BE2C (cell line): ENCODE data around the gene WWP2.
"Not testable (repeated sequence)": the region's sequence is repeated elsewhere in the genome, so short reads cannot be mapped to it uniquely, and the experiment has no call there.

Experiments
- DNase-seq: peaks from one replicate; pipeline ENCODE4 v3.0.0-alpha.2; 2020
- H3K27me3 ChIP-seq: fragments of 250-450 bp; sonication (Bioruptor Pico); 2 replicates; pipeline ENCODE4 v1.5.1; 2020; ENCODE audit warnings: mild to moderate bottlenecking
- H3K36me3 ChIP-seq: fragments of 250-450 bp; sonication (Bioruptor Pico); 2 replicates; pipeline ENCODE4 v1.5.1; 2020; ENCODE audit warnings: mild to moderate bottlenecking
- H3K4me1 ChIP-seq: fragments of 250-450 bp; sonication (Bioruptor Pico); 2 replicates; pipeline ENCODE4 v1.5.1; 2020
- H3K4me3 ChIP-seq: 2 replicates; pipeline ENCODE4 v1.5.1; 2011; ENCODE audit warnings: low read depth, low read length
- H3K9me3 ChIP-seq: fragments of 250-450 bp; sonication (Bioruptor Pico); 2 replicates; pipeline ENCODE4 v1.5.1; 2020
- CTCF ChIP-seq: IDR thresholded peaks from 2 replicates; pipeline ENCODE4 v1.5.1; 2012; ENCODE audit warnings: mild to moderate bottlenecking, low read depth, low read length

Gene WWP2

GRCh38 chr16:69798466-69798865 is 36.3 kb downstream of the WWP2 start:
- Histone ChIP-seq H3K4me1 (no peaks in the 10 kb centered on the region), H3K36me3 (no peaks in the 10 kb centered on the region)
- peak; percentile 16 for DNase-seq

DNA sequence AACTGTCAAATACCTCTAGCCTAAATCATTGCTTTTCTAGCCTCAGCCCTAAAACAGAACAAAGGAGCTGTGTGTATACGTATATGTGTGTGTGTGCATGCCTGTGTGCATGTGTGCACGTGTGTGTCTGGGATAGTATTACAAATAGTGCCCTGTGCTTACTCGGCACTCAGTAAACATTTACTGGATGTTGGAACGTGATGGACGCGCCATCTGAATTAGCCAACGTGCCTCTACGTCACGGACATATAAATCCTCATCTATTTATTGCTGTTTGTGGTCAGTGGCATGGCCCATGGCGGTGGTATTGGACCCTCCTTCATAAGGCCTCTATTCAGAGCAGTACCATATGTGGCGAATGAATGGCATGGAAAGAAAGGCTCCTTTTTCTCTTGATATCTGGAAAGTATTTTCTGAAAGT is 37.5 kb downstream of the WWP2 start:
- TF ChIP-seq CTCF, result no peak
- H3K27me3 ChIP-seq, result no peaks in the 10 kb centered on the region
- DNase-seq, result no peak
- no peaks in the 10 kb centered on the region for H3K9me3 ChIP-seq
- H3K36me3 ChIP-seq, result no peaks in the 10 kb centered on the region
- no peaks in the 10 kb centered on the region for H3K4me1 ChIP-seq
- H3K4me3 ChIP-seq, result no peak overlapping the region

More at GRCh38 chr16:69798466-69798865, 36.3 kb downstream of the WWP2 start:
- TF ChIP-seq CTCF, result peak; percentile 54
- H3K27me3 ChIP-seq, result no peaks in the 10 kb centered on the region
- no peaks in the 10 kb centered on the region for H3K9me3 ChIP-seq
- H3K4me3 ChIP-seq, result no peak overlapping the region

DNA sequence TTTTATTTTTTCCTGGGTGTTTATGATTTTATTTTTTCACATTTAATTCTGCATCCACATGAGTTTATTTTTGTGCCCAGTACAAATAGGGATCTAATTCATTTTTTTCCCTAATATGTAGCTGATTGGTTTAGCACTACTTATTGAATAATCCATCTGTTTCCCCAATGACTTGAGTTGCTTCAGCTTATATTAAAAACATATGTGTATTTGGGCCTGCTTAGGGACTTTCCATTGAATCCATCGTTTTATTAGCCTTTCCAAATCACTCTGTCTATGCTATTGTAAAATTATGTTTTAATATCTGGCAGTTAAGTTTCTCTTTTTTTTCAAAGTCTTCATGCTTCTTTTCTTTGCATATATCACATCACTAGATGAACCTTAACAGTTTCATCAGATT is 42.2 kb downstream of the WWP2 start:
- no peak overlapping the region for H3K4me3 ChIP-seq
- no peaks in the 10 kb centered on the region; the same call in 1 of the 2 replicates for H3K4me1 ChIP-seq
- no peak for TF ChIP-seq CTCF
- H3K36me3 ChIP-seq, result no peaks in the 10 kb centered on the region
- DNase-seq, result no peak
- H3K9me3 ChIP-seq, result no peaks in the 10 kb centered on the region
- no peaks in the 10 kb centered on the region for H3K27me3 ChIP-seq

- H3K4me1 ChIP-seq, result not testable (repeated sequence)
Measured at GRCh38 chr16:69806776-69807175, 44.6 kb downstream of the WWP2 start.

GRCh38 chr16:69812688-69813014 is 50.5 kb downstream of the WWP2 start:
- no peaks in the 10 kb centered on the region; the same call in 1 of the 2 replicates for H3K4me1 ChIP-seq
- no peak for TF ChIP-seq CTCF
- no peak for DNase-seq
- no peaks in the 10 kb centered on the region for H3K9me3 ChIP-seq
- H3K27me3 ChIP-seq, result no peaks in the 10 kb centered on the region
- no peaks in the 10 kb centered on the region for H3K36me3 ChIP-seq
- H3K4me3 ChIP-seq, result no peak overlapping the region

More at GRCh38 chr16:69806776-69807175, 44.6 kb downstream of the WWP2 start:
- not testable (repeated sequence) for DNase-seq, H3K27me3 ChIP-seq, H3K36me3 ChIP-seq, H3K9me3 ChIP-seq, H3K4me3 ChIP-seq

- DNase-seq, result no peak
- no peaks in the 10 kb centered on the region for H3K27me3 ChIP-seq
- no peaks in the 10 kb centered on the region; the same call in 1 of the 2 replicates for H3K4me1 ChIP-seq
- H3K4me3 ChIP-seq, result no peak overlapping the region
- H3K9me3 ChIP-seq, result no peaks in the 10 kb centered on the region
- no peak for TF ChIP-seq CTCF
- H3K36me3 ChIP-seq, result no peaks in the 10 kb centered on the region
Measured at GRCh38 chr16:69814078-69814477, 51.9 kb downstream of the WWP2 start.

- DNase-seq, result no peak
- TF ChIP-seq CTCF, result no peak
- Histone ChIP-seq H3K4me1 (no peaks in the 10 kb centered on the region), H3K27me3 (no peaks in the 10 kb centered on the region), H3K4me3 (no peak overlapping the region), H3K36me3 (no peaks in the 10 kb centered on the region), H3K9me3 (no peaks in the 10 kb centered on the region)
Measured at GRCh38 chr16:69814561-69814960, 52.4 kb downstream of the WWP2 start.

DNA sequence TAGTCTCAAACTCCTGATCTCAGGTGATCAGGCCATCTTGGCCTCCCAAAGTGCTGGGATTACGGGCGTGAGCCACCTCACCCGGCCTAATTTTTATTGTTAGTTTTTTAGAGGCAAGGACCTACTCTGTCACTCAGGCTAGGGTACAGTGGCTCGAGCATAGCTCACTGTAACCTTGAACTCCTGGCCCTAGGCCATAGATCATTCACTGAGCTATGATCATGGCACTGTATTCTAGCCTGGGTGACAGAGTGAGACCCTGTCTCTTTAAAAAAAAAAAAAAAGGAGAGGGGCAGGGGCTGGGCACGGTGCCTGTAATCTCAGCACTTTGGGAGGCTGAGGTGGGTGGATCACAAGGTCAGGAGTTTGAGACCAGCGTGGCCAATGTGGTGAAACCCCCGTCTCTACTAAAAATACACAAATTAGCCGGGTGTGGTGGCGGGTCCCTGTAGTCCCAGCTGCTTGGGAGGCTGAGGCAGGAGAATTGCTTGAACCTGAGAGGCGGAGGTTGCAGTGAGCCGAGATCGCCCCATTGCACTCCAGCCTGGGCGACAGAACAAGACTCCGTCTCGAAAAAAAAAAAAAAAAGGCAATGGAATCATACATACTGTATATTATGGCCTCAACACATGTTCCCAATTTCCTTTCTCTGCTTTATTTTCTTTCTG is 53.2 kb downstream of the WWP2 start:
- not testable (repeated sequence) for H3K36me3 ChIP-seq, DNase-seq, H3K9me3 ChIP-seq, H3K27me3 ChIP-seq, H3K4me3 ChIP-seq, H3K4me1 ChIP-seq
